Tibial artery (tissue), 4 donors: ENCODE data around the gene CACNG1.

ENCODE experiments used
- DNase-seq, 2 donors: peaks; one replicate each; pipeline ENCODE4 v3.0.0-alpha.2; 2019
- H3K27ac ChIP-seq, 2 donors: fragments of 200-600 bp; sonication (generic) in 1 of 2; 1 replicate in 1 of 2; 2 replicates in 1 of 2; pipeline ENCODE4 v1.5.1; 2018 to 2019; ENCODE audit warnings: mild to moderate bottlenecking in 1 of 2
- H3K27me3 ChIP-seq, 2 donors: fragments of 200-600 bp; sonication (generic) in 1 of 2; one replicate each; pipeline versions ENCODE4 v1.5.1 to v1.6.0; 2016 to 2019
- H3K36me3 ChIP-seq, 3 donors: fragments of 200-600 bp; sonication (generic) in 2 of 3; one replicate each; pipeline ENCODE4 v1.5.1; 2016 to 2019; ENCODE audit warnings: mild to moderate bottlenecking in 2 of 3
- H3K4me1 ChIP-seq, 4 donors: fragments of 200-600 bp; sonication (generic) in 2 of 4; 1 replicate in 3 of 4; 2 replicates in 1 of 4; pipeline ENCODE4 v1.5.1; 2016 to 2019
- H3K4me3 ChIP-seq, 2 donors: fragments of 200-600 bp; sonication (generic) in 1 of 2; 1 replicate in 1 of 2; 2 replicates in 1 of 2; pipeline ENCODE4 v1.5.1; 2018 to 2019; ENCODE audit warnings: mild to moderate bottlenecking in 2 of 2
- H3K9me3 ChIP-seq, 3 donors: fragments of 200-600 bp; sonication (generic) in 1 of 3; one replicate each; pipeline ENCODE4 v1.5.1; 2016 to 2019
- CTCF ChIP-seq, 2 experiments: fragments of 200-600 bp in 1 of 2; fragments of 450-650 bp in 1 of 2; IDR thresholded peaks; one replicate each; pipeline ENCODE4 v1.5.1; 2017 to 2019; ENCODE audit warnings: antibody characterized with exemption in 2 of 2, mild to moderate bottlenecking in 1 of 2, moderate library complexity in 1 of 2
- intact Hi-C: fragments of 100-400 bp; cut with DNase I; formaldehyde crosslinking; loops from one replicate; pipeline ENCODE4 v1.15.0; 2023; ENCODE audit warnings: low total_unique reads

CACNG1 gene

GRCh38 chr17:67025216-67025792 lies 19.1 kb upstream of the CACNG1 start:
- intact Hi-C loops = no loop called here
- Histone ChIP-seq H3K27ac (no peak overlapping the region), H3K27me3 (no peaks in the 10 kb centered on the region), H3K4me3 (no peak overlapping the region), H3K9me3 (no peaks in the 10 kb centered on the region), H3K36me3 (no peaks in the 10 kb centered on the region), H3K4me1 (no peaks in the 10 kb centered on the region)
- DNase-seq = no peak
- TF ChIP-seq CTCF (IDR thresholded peaks at IDR 0.05) = no peak

GRCh38 chr17:67026341-67026740 lies 18.0 kb upstream of the CACNG1 start:
- Histone ChIP-seq H3K27ac (no peak overlapping the region), H3K36me3 (no peaks in the 10 kb centered on the region), H3K4me3 (no peak overlapping the region), H3K27me3 (no peaks in the 10 kb centered on the region), H3K4me1 (no peaks in the 10 kb centered on the region), H3K9me3 (no peaks in the 10 kb centered on the region)
- intact Hi-C loops = no loop called here
- TF ChIP-seq CTCF (IDR thresholded peaks at IDR 0.05) = no peak
- DNase-seq = no peak

GRCh38 chr17:67027031-67027628 lies 17.2 kb upstream of the CACNG1 start:
- intact Hi-C loops = no loop called here
- Histone ChIP-seq H3K36me3 (no peaks in the 10 kb centered on the region), H3K27ac (no peak overlapping the region), H3K4me3 (no peak overlapping the region), H3K9me3 (no peaks in the 10 kb centered on the region), H3K4me1 (no peaks in the 10 kb centered on the region), H3K27me3 (no peaks in the 10 kb centered on the region)
- no peak for DNase-seq
- no peak for TF ChIP-seq CTCF (IDR thresholded peaks at IDR 0.05)

GRCh38 chr17:67030641-67031040 lies 13.7 kb upstream of the CACNG1 start:
- DNase-seq = no peak
- no peak overlapping the region for H3K4me3 ChIP-seq
- no peaks in the 10 kb centered on the region for H3K9me3 ChIP-seq
- TF ChIP-seq CTCF (IDR thresholded peaks at IDR 0.05) = no peak
- intact Hi-C loops = no loop called here
- H3K27me3 ChIP-seq = no peaks in the 10 kb centered on the region
- no peak overlapping the region for H3K27ac ChIP-seq
- H3K4me1 ChIP-seq = no peaks in the 10 kb centered on the region
- no peaks in the 10 kb centered on the region for H3K36me3 ChIP-seq

DNA sequence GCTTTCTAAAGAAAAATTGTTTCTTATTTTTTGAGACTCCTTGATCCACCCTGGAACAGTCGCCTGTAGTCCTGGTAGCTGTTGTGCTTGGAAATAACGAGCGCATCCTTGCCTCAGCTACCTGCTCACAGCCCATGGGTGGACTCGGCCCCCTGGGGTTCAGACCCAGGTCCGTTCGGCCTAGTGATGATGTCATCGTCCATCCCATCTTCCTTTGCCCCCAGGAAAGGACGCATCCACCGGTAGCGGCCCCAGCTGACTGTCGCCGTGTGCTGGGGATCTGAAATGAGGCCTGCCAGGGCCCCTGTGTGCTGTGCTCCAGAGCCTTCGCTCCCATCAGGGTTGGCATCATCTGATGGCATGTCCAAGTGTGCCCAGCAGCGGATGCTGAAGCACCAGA lies 12.0 kb upstream of the CACNG1 start:
- Histone ChIP-seq H3K4me1 (no peaks in the 10 kb centered on the region), H3K9me3 (no peaks in the 10 kb centered on the region), H3K27ac (no peak overlapping the region), H3K4me3 (no peak overlapping the region), H3K27me3 (no peaks in the 10 kb centered on the region), H3K36me3 (no peaks in the 10 kb centered on the region)
- TF ChIP-seq CTCF (IDR thresholded peaks at IDR 0.05) = no peak
- intact Hi-C loops = no loop called here
- DNase-seq = no peak

DNA sequence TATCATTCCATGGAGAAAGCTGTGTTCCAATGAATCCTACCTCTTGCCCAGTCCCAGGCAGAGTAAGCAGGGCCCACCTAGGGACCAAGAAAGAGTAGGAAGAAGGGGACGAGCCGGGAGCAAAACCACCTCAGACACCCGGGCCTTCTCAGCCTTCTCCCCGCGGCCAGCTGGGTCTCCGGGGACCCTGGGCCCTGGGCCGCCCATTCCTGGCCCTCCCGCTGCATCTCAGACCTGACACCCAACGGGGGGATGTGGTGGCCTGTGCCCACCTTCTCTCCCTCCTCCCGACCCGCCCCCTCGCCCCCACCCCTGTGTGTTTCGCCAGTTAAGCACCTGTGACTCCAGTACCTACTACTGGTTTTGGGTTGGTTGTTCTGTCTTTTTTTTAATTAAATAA lies 11.4 kb upstream of the CACNG1 start:
- H3K27ac ChIP-seq = no peak overlapping the region
- H3K27me3 ChIP-seq = no peaks in the 10 kb centered on the region
- no peaks in the 10 kb centered on the region for H3K36me3 ChIP-seq
- no peak for DNase-seq
- no peak for TF ChIP-seq CTCF (IDR thresholded peaks at IDR 0.05)
- intact Hi-C loops = no loop called here
- H3K4me1 ChIP-seq = no peaks in the 10 kb centered on the region
- no peaks in the 10 kb centered on the region for H3K9me3 ChIP-seq
- no peak overlapping the region for H3K4me3 ChIP-seq
